GM19025 (cell line): Measurements from ENCODE around the gene CDKN1B.

Source experiments
- ATAC-seq: cut with Tn5 transposase; IDR thresholded peaks from one replicate; pipeline ENCODE4 v1.9.1; 2021; ENCODE audit warnings: mild to moderate bottlenecking, low read depth, moderate library complexity; ENCODE audit not compliant: unreplicated experiment

The CDKN1B gene

GRCh38 chr12:12716793-12717585 is at the start of gene CDKN1B:
CDKN1B (plus strand) TSS chr12:12717368; CDS start chr12:12717840, 472 bp downstream.
- peak; percentile 45 for ATAC-seq

- no peak for ATAC-seq
These were observed 49.2 kb upstream of the CDKN1B start for GRCh38 chr12:12668005-12668404.

GRCh38 chr12:12669020-12669419 is 48.1 kb upstream of the CDKN1B start:
- no peak for ATAC-seq

GRCh38 chr12:12671850-12672660 is 45.1 kb upstream of the CDKN1B start:
- no peak for ATAC-seq

GRCh38 chr12:12673296-12673695 is 43.9 kb upstream of the CDKN1B start:
- peak; percentile 73 for ATAC-seq

- ATAC-seq = no peak
These were observed 40.6 kb upstream of the CDKN1B start for GRCh38 chr12:12676605-12677004.

- ATAC-seq = no peak
These were observed 36.0 kb upstream of the CDKN1B start for GRCh38 chr12:12681061-12681765.

- no peak for ATAC-seq
These were observed 34.9 kb upstream of the CDKN1B start for GRCh38 chr12:12682284-12682683.

- ATAC-seq = no peak
These were observed 34.0 kb upstream of the CDKN1B start for GRCh38 chr12:12683136-12683697.

- no peak for ATAC-seq
These were observed 33.4 kb upstream of the CDKN1B start for GRCh38 chr12:12683725-12684124.

- ATAC-seq = no peak
These were observed 32.6 kb upstream of the CDKN1B start for GRCh38 chr12:12684375-12685106.

GRCh38 chr12:12685305-12685704 is 31.9 kb upstream of the CDKN1B start:
- no peak for ATAC-seq

GRCh38 chr12:12686472-12686871 is 30.7 kb upstream of the CDKN1B start:
- no peak for ATAC-seq

GRCh38 chr12:12686925-12687324 is 30.2 kb upstream of the CDKN1B start:
- ATAC-seq = no peak

GRCh38 chr12:12689647-12690300 is 27.4 kb upstream of the CDKN1B start:
- ATAC-seq = no peak

- no peak for ATAC-seq
These were observed 25.6 kb upstream of the CDKN1B start for GRCh38 chr12:12691549-12691948.

- no peak for ATAC-seq
These were observed 24.0 kb upstream of the CDKN1B start for GRCh38 chr12:12693111-12693671.

GRCh38 chr12:12696562-12697383 is 20.4 kb upstream of the CDKN1B start:
- ATAC-seq = peak; percentile 56
